ENCODE results near the gene NOL9.

DNA sequence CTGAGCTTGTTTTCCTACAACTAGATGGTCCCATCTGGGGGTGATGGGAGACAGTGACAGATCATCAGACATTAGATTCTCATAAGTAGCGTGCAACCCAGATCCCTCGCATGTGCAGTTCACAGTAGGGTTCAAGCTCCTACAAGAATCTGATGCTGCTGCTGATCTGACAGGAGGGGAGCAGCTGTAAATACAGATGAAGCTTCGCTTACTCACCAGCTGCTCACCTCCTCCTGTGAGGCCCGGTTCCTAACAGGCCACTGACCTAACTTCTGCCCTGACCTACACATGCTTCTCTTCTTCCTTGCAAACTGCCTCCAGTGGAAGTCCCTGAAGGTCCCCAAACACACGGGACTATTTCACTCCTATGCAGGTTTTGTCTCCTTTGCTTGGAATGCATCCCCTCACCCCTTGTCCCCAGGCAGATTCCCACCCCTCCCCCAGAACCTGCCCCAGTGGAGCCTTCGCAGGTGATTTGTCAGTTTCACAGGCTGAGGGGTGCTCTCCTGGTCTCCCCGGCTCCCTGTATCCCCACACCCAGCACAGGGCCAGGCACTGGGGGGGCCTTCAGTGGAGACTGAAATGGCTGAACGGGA is 19.8 kb upstream of the NOL9 start:
- no peak for TF ChIP-seq CTCF (IDR thresholded peaks at IDR 0.05)
- TF ChIP-seq POLR2A (IDR thresholded peaks at IDR 0.05) = no peak
